HG03378 (cell line): ENCODE results near the gene NLRP1.

ENCODE experiments used
- ATAC-seq: cut with Tn5 transposase; IDR thresholded peaks from one replicate; pipeline ENCODE4 v1.9.1; 2021; ENCODE audit warnings: mild to moderate bottlenecking, moderate library complexity; ENCODE audit not compliant: unreplicated experiment

NLRP1 gene

DNA sequence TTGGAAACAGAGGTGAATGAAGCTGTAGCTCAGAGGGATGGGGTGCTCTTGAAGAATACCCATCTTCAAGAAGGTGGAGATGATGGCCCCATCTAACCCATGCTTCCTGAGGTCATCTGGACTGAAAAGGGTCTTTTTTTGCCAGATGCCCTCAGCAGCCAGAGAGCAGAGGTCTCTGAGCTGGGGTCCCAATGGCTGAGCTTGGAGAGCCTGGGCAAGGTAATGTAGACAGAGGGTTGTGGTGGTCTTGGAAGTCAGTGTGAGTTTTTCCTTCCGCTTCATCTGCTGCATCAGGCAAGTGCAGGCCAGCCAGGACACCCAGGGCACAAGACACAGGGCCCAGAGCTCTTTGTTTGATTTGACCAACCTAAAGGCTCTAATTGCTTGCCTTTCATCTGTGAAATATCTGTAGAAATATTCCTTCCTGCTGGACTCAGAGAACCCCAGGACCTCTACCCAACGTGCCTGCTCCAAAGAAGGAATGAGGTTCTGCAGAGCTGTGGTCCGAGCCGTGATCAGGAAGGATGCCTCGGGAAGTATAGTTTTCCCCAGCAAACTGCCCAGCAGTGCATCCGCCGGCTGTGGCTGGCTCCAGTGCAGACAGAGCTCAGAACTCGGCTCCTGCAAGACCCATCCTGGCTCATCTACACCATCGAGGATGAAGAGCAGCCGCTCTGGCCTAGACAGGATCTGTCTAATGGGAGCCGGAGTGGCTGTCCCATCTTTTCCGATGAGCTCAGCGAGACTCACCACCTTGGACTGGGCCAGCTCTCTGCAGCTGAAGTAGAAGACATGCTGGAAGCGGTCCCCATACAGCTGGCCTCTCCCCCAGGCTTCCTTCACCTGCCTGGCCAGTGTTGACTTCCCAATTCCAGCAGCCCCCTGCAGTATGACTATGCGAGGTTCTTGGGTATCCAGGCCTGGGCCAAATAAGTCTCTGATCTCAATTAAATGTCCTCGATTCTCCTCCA is 25.2 kb downstream of the NLRP1 start:
- no peak for ATAC-seq

DNA sequence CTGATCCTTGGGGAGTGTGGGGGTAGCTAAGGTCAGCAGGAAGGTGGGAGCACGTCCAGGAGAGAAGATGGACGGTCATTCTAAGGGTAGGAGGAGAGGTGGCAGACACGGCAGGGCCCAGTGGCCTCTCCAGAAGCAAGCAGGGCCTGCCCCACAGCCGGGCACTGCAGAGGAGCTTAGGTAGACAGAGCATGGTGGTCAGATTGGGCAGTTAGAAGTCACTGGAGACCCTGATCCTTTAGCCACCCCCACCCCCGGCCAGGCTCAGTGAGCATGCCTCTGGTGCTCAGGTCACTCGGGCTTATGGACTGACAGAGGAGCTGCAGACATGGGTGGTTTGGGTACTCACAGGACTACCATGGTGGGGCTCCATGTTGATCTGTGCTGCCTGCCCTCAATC is 26.3 kb downstream of the NLRP1 start:
- no peak for ATAC-seq

DNA sequence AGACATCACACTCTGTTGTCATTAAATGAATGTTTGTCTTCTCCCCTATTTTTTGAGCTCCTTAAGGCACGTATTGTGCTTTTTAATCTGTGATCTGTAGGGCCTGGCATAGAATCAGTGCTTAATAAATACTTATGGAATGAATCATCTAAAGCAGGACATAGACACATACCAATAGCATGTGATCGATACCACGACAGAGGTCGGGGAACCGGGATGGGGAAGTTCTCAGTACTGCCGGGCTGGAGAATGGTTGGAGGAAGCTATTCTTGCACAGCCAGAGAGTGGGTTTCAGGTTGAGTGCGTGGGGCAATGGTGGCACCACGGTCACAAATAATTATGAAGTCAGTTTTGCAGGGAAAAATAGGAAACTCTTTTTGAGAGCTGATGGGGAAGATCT is 26.8 kb downstream of the NLRP1 start:
- no peak for ATAC-seq

DNA sequence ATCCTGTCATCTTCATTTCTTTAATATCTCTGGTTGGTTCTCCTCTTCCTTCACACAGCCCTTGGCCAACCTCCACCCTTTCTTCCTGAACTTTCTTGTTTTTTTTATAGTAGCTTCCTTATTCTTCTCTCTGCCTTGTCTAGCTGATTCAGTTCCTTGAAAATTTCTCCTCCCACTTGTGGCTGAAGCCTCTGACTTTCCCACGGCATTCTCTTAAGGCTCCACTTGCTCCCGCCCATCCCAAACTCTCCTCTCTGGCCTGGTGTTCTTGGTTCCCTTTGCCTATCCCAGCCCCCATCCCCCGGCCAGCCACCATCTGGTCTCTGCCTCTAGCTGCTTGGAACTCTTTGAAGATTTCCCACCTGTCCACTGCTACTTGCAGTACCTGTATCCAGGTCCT is 29.1 kb downstream of the NLRP1 start:
- no peak for ATAC-seq

DNA sequence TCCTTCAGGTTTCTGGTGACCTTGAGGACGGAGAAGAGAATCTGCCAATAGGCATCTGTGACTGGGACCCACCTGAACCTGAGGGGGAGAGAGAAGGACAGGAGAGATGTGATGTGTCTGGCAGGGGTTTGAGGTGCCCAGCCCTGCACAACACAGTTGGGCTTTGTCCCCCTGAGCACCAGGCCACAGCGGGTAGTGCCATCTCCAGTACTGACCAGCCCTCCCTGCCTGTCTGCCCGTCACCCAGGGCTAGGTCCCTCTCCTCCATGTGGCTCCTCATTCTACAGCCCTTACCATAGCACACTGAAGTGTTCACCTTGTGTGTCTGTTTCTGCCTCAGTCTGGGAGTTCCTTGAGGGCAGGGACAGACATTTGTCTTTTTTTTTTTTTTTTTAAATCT is 30.8 kb downstream of the NLRP1 start:
- no peak for ATAC-seq

DNA sequence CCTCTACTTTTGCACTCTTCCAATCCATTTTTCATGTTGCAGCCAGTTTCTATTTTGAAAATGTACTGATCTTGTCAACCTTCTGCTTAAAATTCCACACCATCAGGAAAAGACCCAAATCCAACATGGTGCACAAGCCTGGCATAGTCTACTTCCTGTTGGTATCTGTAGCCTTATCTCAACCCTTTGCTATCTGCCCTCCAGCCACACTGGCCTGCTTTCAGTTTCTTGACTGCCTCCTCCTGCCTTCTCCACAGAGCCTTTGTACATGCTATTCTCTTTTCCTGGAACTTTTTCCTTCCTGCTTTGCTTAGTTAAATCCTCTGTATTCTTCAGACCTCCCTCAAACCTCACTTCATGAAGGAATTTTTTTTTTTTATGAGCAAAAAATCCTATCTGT is 31.5 kb downstream of the NLRP1 start:
- ATAC-seq = no peak

DNA sequence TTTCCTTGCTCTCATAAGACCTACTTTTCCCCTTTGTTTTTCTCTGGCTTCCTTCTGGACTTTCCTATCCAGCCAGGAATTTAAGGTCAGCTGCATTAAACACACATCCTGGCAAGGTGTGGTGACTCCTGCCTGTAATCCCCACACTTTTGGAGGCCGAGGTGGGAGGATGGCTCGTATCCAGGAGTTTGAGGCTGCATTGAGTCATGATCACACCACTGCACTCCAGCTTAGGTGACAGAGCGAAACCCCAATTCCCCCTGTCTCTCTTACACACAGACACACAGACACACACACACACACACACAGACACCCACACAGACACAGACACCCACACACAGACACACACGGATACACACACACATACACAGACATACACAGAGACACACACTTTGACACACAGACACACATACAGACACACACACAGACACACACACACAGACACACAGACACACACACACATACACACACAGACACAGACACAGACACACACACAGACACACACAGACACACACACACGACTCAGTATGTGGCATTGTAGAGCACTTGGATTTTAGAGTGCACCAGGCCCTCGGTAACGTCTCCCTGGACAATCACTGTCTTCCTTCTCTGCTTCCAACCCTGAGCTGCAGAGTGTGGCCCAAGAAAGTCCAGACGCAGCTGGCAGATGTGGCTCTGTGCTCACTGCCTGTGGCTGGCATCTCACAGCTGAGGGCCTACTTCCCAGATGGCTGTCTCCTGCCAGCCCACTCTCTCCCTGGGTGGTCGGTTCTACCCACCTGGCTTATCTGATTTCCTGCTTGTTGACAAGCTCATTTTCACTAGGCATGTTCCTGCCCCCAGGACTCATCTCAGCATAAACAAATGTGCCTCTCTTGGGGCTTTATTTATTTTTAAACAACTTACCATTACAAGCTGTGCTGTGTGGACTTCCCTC is 39.0 kb downstream of the NLRP1 start:
- ATAC-seq = no peak

DNA sequence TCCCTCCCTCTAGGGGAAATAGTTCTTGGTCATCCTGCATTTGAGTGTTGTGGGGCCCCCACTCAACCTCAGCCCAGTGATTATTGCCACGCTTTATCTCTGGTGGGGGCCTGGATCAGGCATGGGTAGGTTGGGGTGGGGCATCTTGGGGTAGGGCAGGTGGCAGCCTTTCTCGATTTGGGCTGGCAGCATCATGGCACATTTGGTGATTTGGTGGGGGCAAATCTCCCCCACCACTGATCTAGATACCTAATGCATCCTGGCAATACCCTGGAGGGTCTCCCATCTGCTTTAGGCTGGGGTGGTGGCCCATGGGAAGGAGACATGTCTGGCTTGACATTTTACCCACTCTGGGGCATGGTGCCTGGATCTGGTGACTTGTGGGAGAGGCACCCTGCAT is 40.2 kb downstream of the NLRP1 start:
- no peak for ATAC-seq

DNA sequence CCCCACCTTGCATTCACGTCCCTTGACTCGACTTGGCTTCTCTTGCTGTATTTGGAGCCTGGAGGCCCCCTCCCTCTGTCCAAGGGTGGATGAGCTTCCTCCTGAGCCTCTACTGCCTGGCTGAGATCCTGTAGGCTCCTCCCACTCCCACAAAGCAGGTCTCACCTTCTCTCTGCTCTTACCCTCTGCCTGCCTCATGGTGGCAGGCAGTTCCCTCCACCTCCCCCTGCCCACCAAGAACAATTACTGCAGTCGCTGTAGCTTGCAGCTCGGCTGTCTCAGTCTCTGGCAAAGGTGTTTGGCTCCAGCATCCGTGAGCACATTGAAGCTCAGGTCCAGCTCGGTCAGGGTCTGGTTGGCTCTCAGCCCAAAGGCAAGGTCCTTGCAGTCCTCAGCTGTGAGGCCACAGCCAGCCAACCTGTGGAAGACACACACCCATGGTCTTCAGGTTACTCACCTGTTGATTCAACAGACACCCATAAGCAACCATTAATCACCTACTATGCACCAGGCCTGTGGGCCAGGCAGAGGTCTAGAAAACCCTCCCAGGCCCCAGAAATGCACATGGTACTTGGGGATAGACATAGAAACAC is 42.6 kb downstream of the NLRP1 start:
- ATAC-seq = no peak

DNA sequence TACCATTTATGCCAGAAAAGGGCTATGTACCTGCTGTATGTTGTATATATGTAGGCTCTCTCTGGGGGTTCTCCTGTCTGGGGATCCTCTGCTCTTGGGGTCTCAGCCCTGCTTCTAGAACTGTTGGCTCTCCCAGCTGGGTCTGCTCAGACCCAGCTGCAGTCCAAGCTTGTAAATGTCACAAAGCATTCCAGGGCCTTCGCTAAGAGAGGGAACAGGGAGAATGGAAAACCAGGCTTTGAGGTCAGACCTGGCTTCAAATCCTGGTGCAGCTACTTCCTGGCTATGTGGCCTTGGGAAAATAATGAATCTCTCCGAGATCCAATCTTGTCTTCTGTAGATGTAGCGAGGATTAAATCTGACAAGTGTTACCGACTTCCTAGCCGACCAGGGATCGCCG is 44.0 kb downstream of the NLRP1 start:
- no peak for ATAC-seq

DNA sequence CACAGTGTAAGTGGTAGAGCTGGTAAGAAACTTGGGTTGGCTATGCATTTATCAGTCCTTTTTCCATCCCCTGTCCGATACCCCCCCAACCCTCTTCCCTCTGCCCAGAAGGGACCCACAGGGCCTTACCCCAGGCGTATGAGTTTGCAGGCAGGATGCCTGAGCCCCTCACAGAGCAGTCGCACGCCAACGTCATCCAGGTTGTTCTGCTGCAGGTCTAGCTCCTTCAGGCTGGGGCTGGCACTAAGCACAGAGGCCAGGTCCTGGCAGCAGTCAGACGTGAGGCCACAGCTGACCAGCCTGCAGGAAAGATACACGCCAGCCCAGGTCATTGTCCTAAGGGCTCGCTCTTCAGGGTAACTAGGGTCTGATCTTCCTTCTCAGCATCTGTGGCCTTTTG is 45.0 kb downstream of the NLRP1 start:
- ATAC-seq = no peak

DNA sequence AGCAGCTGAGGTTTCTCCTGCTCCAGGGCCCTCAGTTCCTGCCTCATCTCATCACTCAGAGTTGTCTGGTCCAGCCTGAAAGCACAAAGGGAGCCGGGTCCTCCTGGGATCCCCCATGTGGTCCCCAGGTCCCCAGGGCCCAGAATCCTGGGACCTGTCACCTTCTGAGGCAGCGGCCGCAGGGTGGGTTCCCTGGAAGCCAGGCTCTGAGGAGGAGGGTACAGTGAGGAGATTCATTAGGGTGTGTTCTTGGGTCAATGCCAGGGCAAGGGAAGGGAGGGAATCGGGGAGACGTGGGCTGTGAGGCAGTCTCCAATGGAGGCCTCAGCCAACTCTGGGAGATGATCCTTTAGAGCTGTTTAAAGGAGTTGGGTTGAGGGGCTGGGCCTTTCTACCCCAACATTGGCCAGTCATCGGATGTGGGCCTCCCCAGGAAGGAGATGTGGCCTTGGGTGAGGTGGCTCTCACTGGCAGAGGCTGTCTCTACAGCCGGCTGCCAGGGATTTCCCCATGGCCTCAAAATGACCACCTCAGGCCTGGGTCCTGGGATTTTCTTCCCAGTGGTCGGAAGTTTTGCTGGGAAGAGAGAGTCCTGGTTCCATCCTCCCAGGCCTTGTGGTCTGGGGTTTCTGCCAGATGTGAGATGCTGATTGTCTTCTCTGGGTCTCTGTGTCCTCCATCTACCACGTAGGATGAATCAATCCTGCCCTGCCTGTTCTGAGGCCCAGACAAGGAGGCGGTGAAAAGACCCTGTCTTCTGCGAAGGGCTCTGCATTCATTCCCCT is 47.3 kb downstream of the NLRP1 start:
- no peak for ATAC-seq

DNA sequence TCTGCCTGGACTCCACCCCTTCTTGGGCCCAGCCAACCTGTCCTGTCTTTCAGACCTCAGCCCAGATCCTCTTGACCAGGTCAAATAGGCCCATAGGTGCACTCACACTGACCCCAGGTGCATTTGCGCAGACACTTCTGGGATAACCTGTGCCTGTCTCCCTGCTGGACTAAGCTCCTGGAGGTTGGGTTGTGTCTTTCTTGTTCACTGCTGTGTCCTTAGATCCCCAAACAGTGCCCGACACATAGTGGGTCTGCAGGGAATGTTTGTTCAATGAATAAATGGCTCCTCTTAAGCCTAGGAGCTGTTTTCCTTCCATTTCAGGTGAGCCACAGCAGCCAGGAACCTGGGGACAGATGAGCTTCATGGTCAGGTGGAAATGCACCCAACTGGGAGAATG is 48.9 kb downstream of the NLRP1 start:
- ATAC-seq = no peak

DNA sequence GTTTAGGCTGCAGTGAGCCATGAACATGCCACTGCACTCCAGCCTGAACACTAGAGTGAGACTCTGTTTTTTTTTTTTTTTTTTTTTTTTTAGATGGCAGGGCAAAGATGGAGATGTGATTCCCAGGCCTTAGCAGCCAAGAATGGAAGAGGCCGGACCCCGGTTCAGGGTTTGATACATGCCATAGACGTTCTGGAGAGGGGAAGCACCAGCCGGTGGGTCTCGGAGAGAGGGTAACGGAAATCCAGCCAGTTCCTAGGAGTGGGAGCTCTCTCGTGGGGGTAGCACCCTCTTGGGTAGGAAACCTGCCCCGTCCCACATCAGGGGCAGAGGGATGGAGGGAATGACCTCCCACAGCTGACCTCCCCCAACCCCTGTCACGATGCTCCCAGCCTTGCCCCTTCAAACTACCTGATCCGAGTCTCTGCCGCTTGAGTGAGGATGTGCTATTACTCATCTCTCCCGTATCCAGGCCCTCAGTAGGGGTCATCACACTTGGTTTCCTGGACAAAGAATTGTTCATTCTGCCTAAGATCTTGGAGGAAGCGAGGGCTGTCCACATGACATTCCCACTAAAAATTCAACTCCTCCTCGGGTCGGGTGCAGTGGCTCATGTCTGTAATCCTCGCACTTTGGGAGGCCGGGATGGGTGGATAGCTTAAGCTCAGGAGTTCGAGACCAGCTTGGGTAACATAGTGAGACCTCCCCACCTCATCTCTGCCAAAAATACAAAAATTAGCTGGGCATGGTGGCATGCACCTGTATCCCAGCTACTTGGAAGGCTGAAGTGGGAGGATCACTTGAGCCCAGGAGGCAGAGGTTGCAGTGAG is 50.6 kb downstream of the NLRP1 start:
- no peak for ATAC-seq

DNA sequence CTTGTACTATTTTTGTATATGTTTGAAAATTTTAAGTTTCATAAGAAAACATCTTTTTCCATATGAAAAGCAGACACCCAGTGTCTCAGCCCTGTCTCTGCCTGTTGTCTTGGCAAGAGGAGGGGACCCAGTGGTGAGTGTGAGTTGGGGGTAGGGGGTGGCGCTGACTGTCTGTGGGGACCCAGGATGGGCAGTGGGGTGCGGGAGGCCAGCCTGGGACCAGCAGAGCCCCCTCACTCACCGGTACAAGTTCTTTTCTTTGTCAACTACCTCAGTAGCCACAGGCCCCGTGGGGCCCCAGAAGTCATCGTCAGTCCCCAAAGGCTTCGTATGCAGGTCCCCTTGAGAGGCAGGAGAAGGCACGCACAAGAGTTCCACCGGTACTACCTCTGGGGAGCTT is 51.7 kb downstream of the NLRP1 start:
- ATAC-seq = no peak

DNA sequence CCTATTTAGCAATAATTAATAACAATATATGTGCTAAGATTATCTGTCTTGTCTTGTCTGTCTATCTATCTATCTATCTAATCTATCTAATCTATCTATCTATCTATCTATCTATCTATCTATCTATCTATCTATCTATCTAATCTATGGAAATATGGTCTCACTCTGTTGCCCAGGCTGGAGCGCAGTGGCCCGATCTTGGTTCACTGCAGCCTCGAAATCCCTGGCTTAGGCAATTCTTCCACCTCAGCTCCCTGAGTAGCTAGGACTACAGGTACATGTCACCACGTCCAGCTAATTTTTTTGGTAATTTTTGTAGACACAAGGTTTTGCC is 53.3 kb downstream of the NLRP1 start:
- no peak for ATAC-seq

DNA sequence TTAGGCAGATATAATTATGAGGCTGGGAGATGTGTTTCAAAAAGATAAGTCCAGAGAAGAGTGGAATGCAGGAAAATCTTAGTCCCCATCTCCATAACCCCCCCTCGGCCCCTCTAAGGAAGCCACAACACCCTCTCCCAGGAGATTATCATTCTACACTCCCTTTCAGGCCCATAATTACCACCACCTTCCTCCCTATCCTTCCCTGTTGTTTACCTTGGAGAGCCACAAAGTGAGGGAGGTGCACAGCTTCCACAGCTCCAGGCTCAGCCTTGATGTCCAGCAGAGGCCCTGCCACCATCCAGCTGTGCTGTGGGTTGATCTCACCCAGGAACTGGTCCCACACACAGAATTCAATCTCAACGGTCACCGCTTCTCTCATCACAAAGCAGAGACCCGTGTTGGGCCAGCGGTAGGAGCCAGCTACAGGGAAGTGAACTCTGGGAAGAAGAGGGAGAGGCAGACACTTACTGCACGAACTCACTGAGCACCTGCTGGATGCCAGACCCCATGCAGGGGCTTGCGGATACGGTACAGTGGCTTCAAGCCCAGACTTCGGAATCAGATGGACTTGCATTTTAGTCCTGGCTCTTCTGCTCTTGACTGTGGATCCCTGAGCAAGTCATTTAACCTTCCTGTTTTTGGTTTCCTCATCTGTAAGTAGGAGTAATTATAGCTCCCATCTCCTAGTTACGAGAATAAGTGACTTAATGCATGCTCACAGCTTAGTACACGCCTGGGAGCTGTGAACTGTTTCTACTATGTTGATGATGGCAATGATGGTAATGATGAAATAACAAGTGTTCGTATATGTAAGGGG is 53.8 kb downstream of the NLRP1 start:
- no peak for ATAC-seq

DNA sequence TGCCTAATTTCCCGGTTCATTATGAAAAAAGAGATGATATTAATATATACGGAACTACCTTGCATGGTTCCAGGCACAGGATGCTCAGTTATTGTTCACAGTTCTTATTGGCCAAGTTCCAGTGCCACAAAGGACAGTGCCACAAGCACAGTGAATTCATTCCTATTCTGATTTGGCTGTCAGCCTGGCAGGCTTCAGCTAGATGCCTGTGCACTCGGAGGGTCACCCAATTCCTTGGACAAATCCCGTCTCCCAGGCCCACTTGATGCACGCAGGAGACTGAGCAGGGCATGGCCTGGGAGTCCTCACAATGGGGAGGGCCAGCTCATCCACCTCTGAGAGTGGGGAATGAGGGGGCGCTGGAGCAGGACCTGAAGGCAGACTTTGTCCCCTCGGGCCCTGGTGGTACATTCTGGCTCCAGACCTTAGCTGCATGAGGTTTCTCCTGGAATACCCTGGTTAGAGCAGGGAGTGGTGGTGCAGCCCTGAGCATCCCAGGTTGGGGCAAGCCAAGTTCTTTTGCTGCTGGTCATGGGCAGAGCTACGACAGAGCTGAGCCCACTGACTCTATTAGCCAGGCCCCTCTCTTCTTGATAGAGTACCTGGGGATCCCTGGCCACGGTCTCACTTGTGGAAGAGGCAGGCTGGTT is 56.6 kb downstream of the NLRP1 start:
- ATAC-seq = no peak
